Stimulated activated CD8-positive, alpha-beta memory T cell treated with anti-CD3 and anti-CD28 coated beads, Interleukin-15, amount 100 ng/mL, for 48 hours (primary cell): ENCODE data around the gene C2CD4C.
"Not testable (repeated sequence)": the region's sequence is repeated elsewhere in the genome, so short reads cannot be mapped to it uniquely, and the experiment has no call there.

Experiments
- DNase-seq, 2 donors: peaks; one replicate each; pipeline ENCODE4 v3.0.0-alpha.2; 2020; ENCODE audit warnings: low read depth in 2 of 2

C2CD4C gene

GRCh38 chr19:366205-366783, 42.7 kb downstream of the C2CD4C start:
- no peak for DNase-seq

GRCh38 chr19:364496-365287, 44.3 kb downstream of the C2CD4C start:
- no peak for DNase-seq

- no peak for DNase-seq
These were observed 46.3 kb downstream of the C2CD4C start for GRCh38 chr19:362683-363082.

- DNase-seq = no peak
These were observed 46.8 kb downstream of the C2CD4C start for GRCh38 chr19:362154-362553.

- DNase-seq = no peak
These were observed 49.4 kb downstream of the C2CD4C start for GRCh38 chr19:359653-359925.

GRCh38 chr19:355536-355935, 53.4 kb downstream of the C2CD4C start:
- DNase-seq = not testable (repeated sequence)
